A549 (cell line): ENCODE measurements around the gene DTNA. TPM values are rescaled to one million over a fixed set of nuclear protein-coding genes. Genes with fewer than 3 reads are reported as not detected.

ENCODE experiments used
- ATAC-seq, 2 experiments: fragments of 200-7000 bp in 1 of 2; fragments of >200 bp in 1 of 2; cut with Nextera tagmentation in 1 of 2; cut with Tn5 transposase in 1 of 2; 3 replicates each; pipeline versions ENCODE4 v1.8.0 to v1.9.1; 2018 to 2020; ENCODE audit warnings: mild to moderate bottlenecking in 1 of 2, moderate library complexity in 1 of 2
- CTCF ChIA-PET: fragments of 300-600 bp; sonication (Branson Sonifier 250); formaldehyde crosslinking; extraction: SDS; loops from one replicate; lab custom pipeline; 2021; ENCODE audit warnings: antibody characterized with exemption, inconsistent platforms; lab: Yijun Ruan, JAX
- POLR2A ChIA-PET: fragments of 350-600 bp; formaldehyde crosslinking; extraction: SDS; loops from one replicate; lab custom pipeline; 2021; ENCODE audit warnings: antibody characterized with exemption, inconsistent platforms; lab: Yijun Ruan, JAX
- DNase-seq, 2 experiments: peaks; one replicate each; pipeline versions ENCODE4 v3.0.0 to v3.0.0-alpha.2; 2011 to 2016; ENCODE audit warnings: low read depth in 1 of 2, low spot score in 1 of 2
- FAIRE-seq: peaks from 2 replicates; lab custom pipeline; 2011; peaks lifted over from hg19 to GRCh38; lab: Jason Lieb, UNC
- H3K27ac ChIP-seq, 2 experiments: fragments of >200 bp; sonication (Bioruptor Twin); formaldehyde crosslinking; 3 replicates each; pipeline ENCODE4 v1.5.1; 2016 to 2017
- H3K4me1 ChIP-seq: fragments of >200 bp; sonication (Bioruptor Twin); formaldehyde crosslinking; 3 replicates; pipeline ENCODE4 v1.6.1; 2016
- H3K4me2 ChIP-seq: fragments of >200 bp; sonication (Bioruptor Twin); formaldehyde crosslinking; 3 replicates; pipeline ENCODE4 v1.6.1; 2016
- H3K4me3 ChIP-seq: fragments of >200 bp; sonication (Bioruptor Twin); formaldehyde crosslinking; 3 replicates; pipeline ENCODE4 v1.5.1; 2016
- H3K9me3 ChIP-seq: fragments of >200 bp; sonication (Bioruptor Twin); formaldehyde crosslinking; 3 replicates; pipeline ENCODE4 v1.6.1; 2016
- BHLHE40 ChIP-seq: IDR thresholded peaks from 2 replicates; pipeline ENCODE4 v1.6.1; 2012; ENCODE audit warnings: low read depth, low read length, inconsistent platforms
- CBX8 ChIP-seq: fragments of 200-600 bp; sonication (generic); IDR thresholded peaks from 2 replicates; pipeline ENCODE4 v1.6.1; 2016
- EHF ChIP-seq: fragments of 250-450 bp; sonication (Bioruptor Pico); IDR thresholded peaks from 2 replicates; pipeline ENCODE4 v1.5.0; 2020; ENCODE audit warnings: mild to moderate bottlenecking
- EP300 ChIP-seq, 2 experiments: fragments of >200 bp; sonication (Bioruptor Twin); formaldehyde crosslinking; IDR thresholded peaks; 2 replicates in 1 of 2; 3 replicates in 1 of 2; pipeline ENCODE4 v1.6.1; 2016 to 2017
- ESRRA ChIP-seq: fragments of 150-350 bp; IDR thresholded peaks from 2 replicates; pipeline ENCODE4 v1.6.1; 2014; ENCODE audit warnings: mild to moderate bottlenecking, low read length, borderline replicate concordance
- FOSB ChIP-seq: fragments of 250-450 bp; sonication (Bioruptor Pico); IDR thresholded peaks from 2 replicates; pipeline ENCODE4 v1.5.0; 2020; ENCODE audit warnings: mild to moderate bottlenecking, moderate library complexity
- FOSL2 ChIP-seq, 2 experiments: fragments of 450-650 bp in 1 of 2; fragments of >200 bp in 1 of 2; sonication (Bioruptor Twin) in 1 of 2; formaldehyde crosslinking; IDR thresholded peaks; 2 replicates each; pipeline versions ENCODE4 v1.5.0 to v1.6.1; 2016 to 2020; ENCODE audit warnings: mild to moderate bottlenecking in 1 of 2, moderate library complexity in 1 of 2
- HMGXB4 ChIP-seq: fragments of 250-450 bp; sonication (Bioruptor Pico); IDR thresholded peaks from 2 replicates; pipeline ENCODE4 v1.5.0; 2021; ENCODE audit warnings: mild to moderate bottlenecking, moderate library complexity, borderline replicate concordance
- MAFK ChIP-seq: fragments of 450-650 bp; IDR thresholded peaks from 2 replicates; pipeline ENCODE4 v1.6.1; 2014; ENCODE audit not compliant: partially characterized antibody
- MAZ ChIP-seq: fragments of 150-350 bp; IDR thresholded peaks from 2 replicates; pipeline ENCODE4 v1.6.1; 2014; ENCODE audit warnings: antibody characterized with exemption, low read depth, low read length, borderline replicate concordance
- NPAS2 ChIP-seq: fragments of 250-450 bp; sonication (Bioruptor Pico); IDR thresholded peaks from 2 replicates; pipeline ENCODE4 v1.8.0; 2022; ENCODE audit warnings: mild to moderate bottlenecking, moderate library complexity, borderline replicate concordance
- NR3C1 ChIP-seq: fragments of >200 bp; sonication (Bioruptor Twin); formaldehyde crosslinking; IDR thresholded peaks from 3 replicates; pipeline ENCODE4 v1.6.1; 2017
- PHF8 ChIP-seq: fragments of 200-600 bp; sonication (generic); IDR thresholded peaks from 2 replicates; pipeline ENCODE4 v1.6.1; 2016; ENCODE audit warnings: low read depth, mild to moderate bottlenecking, antibody characterized with exemption, moderate library complexity, borderline replicate concordance
- POLR2AphosphoS2 ChIP-seq: conservative IDR thresholded peaks from 2 replicates; pipeline ENCODE4 v1.6.1; 2012; ENCODE audit warnings: low read length, improper control_type of control experiment, inconsistent platforms
- RAD21 ChIP-seq, 2 experiments: fragments of >200 bp in 1 of 2; sonication (Bioruptor Twin) in 1 of 2; formaldehyde crosslinking in 1 of 2; IDR thresholded peaks in 1 of 2; conservative IDR thresholded peaks in 1 of 2; 2 replicates in 1 of 2; 3 replicates in 1 of 2; pipeline ENCODE4 v1.6.1; 2012 to 2018; ENCODE audit warnings: inconsistent platforms in 1 of 2
- RARB ChIP-seq: fragments of 250-450 bp; sonication (Bioruptor Pico); IDR thresholded peaks from 2 replicates; pipeline ENCODE4 v1.8.0; 2021; ENCODE audit warnings: mild to moderate bottlenecking, moderate library complexity
- RCOR1 ChIP-seq: fragments of 150-350 bp; IDR thresholded peaks from 2 replicates; pipeline ENCODE4 v1.6.1; 2014; ENCODE audit warnings: antibody characterized with exemption, low read length, low read depth
- REST ChIP-seq: fragments of 200-600 bp; sonication (generic); IDR thresholded peaks from 2 replicates; pipeline ENCODE4 v1.6.1; 2016; ENCODE audit warnings: antibody characterized with exemption, mild to moderate bottlenecking, moderate library complexity
- TP53 ChIP-seq: fragments of 250-450 bp; sonication (Bioruptor Pico); IDR thresholded peaks from 2 replicates; pipeline ENCODE4 v1.5.0; 2021; ENCODE audit warnings: mild to moderate bottlenecking, moderate library complexity
- USF2 ChIP-seq: fragments of 450-650 bp; IDR thresholded peaks from 2 replicates; pipeline ENCODE4 v1.6.1; 2014; ENCODE audit warnings: antibody characterized with exemption
- ZFP36 ChIP-seq: fragments of 450-650 bp; IDR thresholded peaks from 2 replicates; pipeline ENCODE4 v1.6.1; 2014; ENCODE audit warnings: borderline replicate concordance; ENCODE audit not compliant: partially characterized antibody
- ZSCAN20 ChIP-seq: fragments of 250-450 bp; sonication (Bioruptor Pico); IDR thresholded peaks from 2 replicates; pipeline ENCODE4 v1.8.0; 2022; ENCODE audit warnings: mild to moderate bottlenecking, moderate library complexity
- WGBS: methylation state at CpG from one replicate; pipeline ENCODE4 v1.1.6; 2017; ENCODE audit errors: missing lambda C conversion rate; 5-methylcytosine and 5-hydroxymethylcytosine counted together
- polyA plus RNA-seq, 4 experiments: library from polyadenylated mRNA; depleted of rRNA in 3 of 4; stranded (reverse); fragments of >200 nt; fragmentation: RNase III in 1 of 4; extraction: RNeasy Plus Mini Kit Qiagen cat#74134 plus additional on column Dnase treatment in 1 of 4; gene quantifications; 2 replicates in 3 of 4; 3 replicates in 1 of 4; pipeline ENCODE4 v1.2.3, GENCODE V29; 2011 to 2017

DTNA gene
- polyA plus RNA-seq, 2 of the 4 experiments (the other 2 are of a cell fraction), result 0.12 TPM; not detected in 1

- Histone ChIP-seq H3K4me1 (no peaks in the 10 kb centered on the region), H3K4me3 (no peak overlapping the region), H3K4me2 (no peak overlapping the region), H3K27ac (no peak overlapping the region), H3K9me3 (no peaks in the 10 kb centered on the region)
- DNase-seq (no peak), FAIRE-seq (no peak)
- CTCF ChIA-PET, result no interaction called here
- TF ChIP-seq RAD21 (conservative IDR thresholded peaks at IDR 0.05 in 1 of 2, IDR thresholded peaks at IDR 0.05 in 1 of 2), result no peak
- TF ChIP-seq FOSB (CRISPR knock-in tag), result no peak
- TF ChIP-seq MAFK, result peak; percentile 22
- no peak for TF ChIP-seq CBX8
- TF ChIP-seq, all 56 proteins: peak for 1
- POLR2A ChIA-PET, result no interaction called here
- no peak for ATAC-seq
- WGBS, result 3% methylated on average over 7 of the region's 7 CpGs
Observed at GRCh38 chr18:34773961-34774766, 64.1 kb downstream of the DTNA start.

GRCh38 chr18:34775461-34775860, 65.4 kb downstream of the DTNA start:
- no peak for ATAC-seq
- TF ChIP-seq RARB (CRISPR knock-in tag), result no peak
- no peak for TF ChIP-seq ZFP36
- no peak for TF ChIP-seq BHLHE40
- no peak for TF ChIP-seq ZSCAN20 (CRISPR knock-in tag)
- no peak for TF ChIP-seq EP300 (IDR thresholded peaks at IDR 0.05)
- no peak for TF ChIP-seq NR3C1
- no peak for TF ChIP-seq TP53
- no peak for TF ChIP-seq MAZ
- TF ChIP-seq POLR2AphosphoS2, result no peak
- TF ChIP-seq FOSL2 (IDR thresholded peaks at IDR 0.05), result no peak
- no peak for TF ChIP-seq FOSL2 (CRISPR knock-in tag; IDR thresholded peaks at IDR 0.05)
- TF ChIP-seq USF2, result no peak
- TF ChIP-seq NPAS2, result no peak
- no peak for TF ChIP-seq EHF (CRISPR knock-in tag)
- TF ChIP-seq FOSB (CRISPR knock-in tag), result no peak
- no peak for TF ChIP-seq PHF8
- TF ChIP-seq RCOR1, result no peak
- no peak for TF ChIP-seq REST
- TF ChIP-seq HMGXB4, result no peak
- TF ChIP-seq ESRRA, result no peak
- TF ChIP-seq, all 56 proteins: peak for 0
- H3K4me3 ChIP-seq, result no peak overlapping the region
- no peak overlapping the region for H3K4me2 ChIP-seq
- ChIA-PET CTCF (no interaction called here), POLR2A (no interaction called here)
- no peaks in the 10 kb centered on the region for H3K4me1 ChIP-seq
- no peaks in the 10 kb centered on the region for H3K9me3 ChIP-seq
- FAIRE-seq (no peak), DNase-seq (no peak)
- 24% methylated on average over 3 of the region's 3 CpGs for WGBS
- H3K27ac ChIP-seq, result no peak overlapping the region
